G401.6 (cell line): ENCODE results near the gene STIM2.

Experiments
- FAIRE-seq: peaks from 2 replicates; lab custom pipeline; 2012; peaks lifted over from hg19 to GRCh38; lab: Jason Lieb, UNC

STIM2 gene

GRCh38 chr4:26907731-26908599 is 47.3 kb downstream of the STIM2 start:
- no peak for FAIRE-seq

- no peak for FAIRE-seq
Observed at GRCh38 chr4:26909369-26909768, 48.7 kb downstream of the STIM2 start.

- FAIRE-seq, result no peak
Observed at GRCh38 chr4:26911254-26911653, 50.6 kb downstream of the STIM2 start.

- FAIRE-seq, result no peak
Observed at GRCh38 chr4:26912069-26912468, 51.4 kb downstream of the STIM2 start.

DNA sequence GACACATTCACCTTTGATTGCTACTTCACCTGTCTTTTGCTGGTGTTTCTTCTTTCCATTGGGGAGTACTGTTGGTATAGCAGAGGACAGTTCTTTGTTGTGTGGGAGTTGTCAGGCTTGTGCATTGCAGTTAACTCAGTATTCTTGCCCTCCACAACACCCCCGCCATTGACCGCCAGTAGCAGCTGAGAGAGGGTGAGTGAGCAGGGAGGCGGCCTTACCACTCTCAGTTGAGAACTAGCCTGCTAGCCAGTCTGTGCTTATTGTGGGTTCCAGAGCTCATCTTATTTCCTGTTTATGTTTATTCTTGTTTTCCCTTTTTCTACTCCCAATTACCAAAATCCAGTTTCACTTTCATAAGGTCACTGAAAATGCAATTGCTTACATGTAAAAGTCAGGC is 52.2 kb downstream of the STIM2 start:
- no peak for FAIRE-seq

DNA sequence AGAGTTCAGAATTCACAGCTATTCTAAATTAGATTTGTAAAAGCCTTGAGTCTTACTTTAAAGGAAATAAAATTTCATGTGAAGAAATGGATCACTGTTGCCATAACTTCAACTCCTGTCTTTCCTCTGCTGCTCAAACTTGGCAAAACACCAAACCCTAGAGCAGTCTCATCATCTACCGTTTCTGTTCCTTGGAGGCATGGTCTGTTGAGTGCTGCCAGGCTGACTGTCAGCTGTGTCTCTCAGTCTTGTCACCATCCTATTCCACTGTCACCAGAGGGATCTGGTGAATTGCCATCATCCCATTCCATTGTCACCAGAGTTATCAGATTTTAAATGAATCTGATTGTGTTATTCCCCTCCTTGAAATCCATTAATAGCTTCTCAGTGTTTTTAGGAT is 55.6 kb downstream of the STIM2 start:
- no peak for FAIRE-seq

- FAIRE-seq, result no peak
Observed at GRCh38 chr4:26930964-26931363, 70.3 kb downstream of the STIM2 start.

DNA sequence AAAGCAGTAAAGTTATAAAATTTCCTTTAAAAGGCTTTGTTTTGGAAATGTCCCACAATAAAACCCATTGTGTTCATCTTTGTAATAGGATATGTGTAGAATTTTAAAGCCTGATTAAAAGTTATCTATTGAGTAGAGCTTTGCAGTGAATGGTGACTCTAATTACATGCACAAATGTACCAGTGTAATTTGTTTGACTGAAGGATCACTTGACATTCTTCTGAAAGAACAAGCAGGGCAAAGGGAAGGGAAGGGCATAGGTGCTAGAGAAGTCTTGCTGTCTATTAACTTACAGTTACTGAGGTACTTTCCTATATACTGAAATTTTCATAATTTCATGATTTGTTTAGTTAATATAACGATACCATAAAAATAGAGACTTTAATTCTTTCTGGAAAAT is 70.8 kb downstream of the STIM2 start:
- FAIRE-seq, result no peak

DNA sequence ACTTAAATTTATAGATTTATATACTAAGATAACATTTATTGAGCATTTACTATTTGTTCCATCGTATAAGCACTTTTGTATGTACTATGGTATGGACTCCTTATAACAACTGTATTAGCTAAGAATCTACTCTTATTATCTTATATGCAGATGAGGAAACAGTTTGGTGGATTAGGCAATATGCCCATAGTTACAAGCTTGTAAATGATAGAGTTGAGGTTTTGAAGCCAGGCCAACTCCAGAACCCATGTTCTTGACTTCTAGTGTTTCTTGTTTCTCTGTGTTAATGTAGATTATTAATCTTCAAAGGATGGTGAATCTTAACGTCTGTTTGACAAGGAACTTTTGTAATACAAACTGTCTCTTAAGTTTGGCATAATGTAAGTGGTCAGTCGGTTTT is 71.3 kb downstream of the STIM2 start:
- FAIRE-seq, result no peak

GRCh38 chr4:26935397-26935796 is 74.8 kb downstream of the STIM2 start:
- FAIRE-seq, result no peak

DNA sequence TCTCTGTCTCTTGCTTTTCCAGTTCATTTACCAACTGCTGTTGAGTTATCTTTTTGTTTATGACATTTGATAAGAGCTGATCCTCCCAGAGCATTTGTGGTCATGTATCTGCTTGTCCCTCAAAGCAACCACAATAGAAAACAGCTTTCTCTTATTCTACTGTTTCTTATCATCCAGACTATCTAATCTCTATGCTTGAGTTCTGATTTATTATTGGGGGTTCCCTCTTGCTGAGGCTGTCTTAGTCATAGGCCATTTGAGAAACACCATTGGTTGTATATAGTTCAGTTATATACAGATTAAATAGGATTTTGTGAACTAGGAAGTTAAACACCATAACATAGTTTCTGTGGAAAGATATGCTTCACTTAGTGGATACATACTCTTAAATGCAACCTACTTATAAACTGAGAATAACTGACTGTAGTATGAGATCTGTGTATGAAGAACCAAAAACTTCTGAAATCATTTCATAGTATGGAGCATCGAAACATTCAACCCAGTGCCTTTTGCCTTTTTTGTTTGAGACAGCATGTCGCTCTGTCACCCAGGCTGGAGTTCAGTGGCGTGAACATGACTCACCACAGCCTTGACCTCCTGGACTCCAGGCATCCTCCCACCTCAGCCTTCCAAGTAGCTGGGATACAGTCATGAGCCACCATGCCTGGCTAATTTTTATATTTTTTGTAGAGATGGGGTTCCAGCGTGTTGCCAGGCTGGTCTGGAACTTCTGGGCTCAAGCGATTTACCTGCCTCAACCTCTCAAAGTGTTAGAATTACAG is 75.8 kb downstream of the STIM2 start:
- no peak for FAIRE-seq

DNA sequence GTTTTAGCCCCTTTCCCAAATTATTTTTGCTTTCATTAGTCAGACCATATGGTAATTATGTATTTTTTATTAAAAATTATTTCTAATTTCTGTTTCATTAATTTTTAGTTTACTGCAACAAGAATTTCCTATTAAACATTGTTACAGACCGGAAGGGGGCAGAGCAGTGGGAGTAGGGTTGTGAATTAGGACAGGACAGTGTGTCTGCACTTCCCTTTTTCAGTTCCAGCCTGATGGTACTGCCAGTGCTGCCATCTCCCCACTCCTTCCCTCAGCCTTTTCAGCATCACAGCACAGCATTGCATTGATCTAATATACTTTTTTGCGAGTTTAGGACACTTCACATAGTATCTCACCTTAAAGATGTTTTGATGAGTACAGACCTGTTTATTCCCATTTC is 76.5 kb downstream of the STIM2 start:
- no peak for FAIRE-seq

- no peak for FAIRE-seq
Observed at GRCh38 chr4:26937567-26937966, 76.9 kb downstream of the STIM2 start.

DNA sequence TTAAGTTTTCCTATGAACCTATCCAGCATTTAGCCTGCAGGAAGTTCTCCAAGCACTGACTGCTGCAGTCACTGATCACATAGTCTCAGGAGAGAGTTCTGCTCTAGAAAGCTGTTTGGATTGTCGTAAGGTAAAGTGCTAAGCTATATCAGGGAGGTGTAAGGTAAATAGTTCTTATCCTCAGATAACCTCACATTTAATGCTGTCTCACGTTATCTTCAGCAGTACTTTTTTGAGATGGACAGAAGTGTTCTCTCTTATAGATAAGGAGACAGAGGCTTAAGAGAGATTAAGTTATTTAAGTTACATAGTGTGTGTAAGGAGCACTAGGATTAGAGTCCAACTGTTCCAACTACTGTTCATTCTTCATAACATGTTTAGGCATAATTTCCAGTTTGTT is 77.9 kb downstream of the STIM2 start:
- no peak for FAIRE-seq

GRCh38 chr4:26941951-26942350 is 81.3 kb downstream of the STIM2 start:
- no peak for FAIRE-seq

DNA sequence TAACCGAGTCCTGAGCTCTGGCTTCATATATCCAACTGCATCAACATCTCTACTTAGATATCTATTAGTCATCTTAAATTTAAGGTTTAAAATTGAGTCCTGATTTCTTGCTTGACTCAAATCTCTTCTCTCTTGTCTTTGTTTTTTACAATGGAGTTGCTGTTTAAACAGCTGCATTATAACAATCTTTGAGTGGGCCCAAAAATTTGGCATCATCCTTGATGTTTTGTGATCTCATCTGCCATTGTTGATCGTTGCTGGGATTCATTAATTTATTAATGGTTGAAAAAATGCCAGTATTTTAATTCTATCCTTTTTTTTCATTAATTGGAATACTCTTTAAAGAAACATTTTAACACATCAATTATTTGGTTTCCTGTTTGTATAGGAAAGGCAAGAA is 82.2 kb downstream of the STIM2 start:
- FAIRE-seq, result no peak

GRCh38 chr4:26943391-26943790 is 82.8 kb downstream of the STIM2 start:
- no peak for FAIRE-seq

DNA sequence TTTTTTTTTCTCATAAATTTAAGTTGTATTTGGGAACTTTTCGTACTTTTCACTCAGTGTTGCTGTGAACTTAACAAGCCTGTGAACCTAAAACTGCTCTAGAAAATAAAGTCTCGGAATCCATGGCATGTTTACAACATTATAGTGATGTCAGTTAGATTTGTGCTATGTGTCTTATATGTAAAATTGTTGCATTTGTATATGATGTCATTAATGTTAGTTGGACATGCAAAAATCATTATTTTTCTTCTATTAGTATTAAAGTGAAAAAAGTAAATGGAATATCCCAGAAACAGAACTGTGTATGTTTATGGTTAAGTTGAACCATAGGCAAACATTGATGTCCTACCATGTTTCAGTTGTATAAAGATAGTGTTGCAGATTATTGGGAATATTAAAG is 85.2 kb downstream of the STIM2 start:
- FAIRE-seq, result no peak

DNA sequence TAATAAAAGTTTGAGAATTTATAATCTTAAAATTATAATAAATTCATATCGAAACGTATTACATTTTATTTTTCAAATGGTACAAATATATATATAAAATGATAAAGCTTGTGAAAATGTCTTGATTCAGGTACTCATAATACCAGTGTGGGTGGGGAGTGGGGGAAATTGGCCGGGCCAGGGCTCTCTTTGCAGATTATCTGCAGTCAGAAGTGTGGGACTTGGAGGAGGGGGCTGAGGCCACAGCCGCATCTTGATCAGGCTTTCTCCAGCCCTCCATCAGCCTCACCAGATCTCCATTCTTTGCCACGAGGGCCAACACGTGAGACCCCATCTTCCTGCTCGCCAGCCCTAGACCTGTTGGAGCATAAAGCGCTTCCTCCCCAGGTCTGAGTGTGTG is 86.7 kb downstream of the STIM2 start:
- FAIRE-seq, result no peak

DNA sequence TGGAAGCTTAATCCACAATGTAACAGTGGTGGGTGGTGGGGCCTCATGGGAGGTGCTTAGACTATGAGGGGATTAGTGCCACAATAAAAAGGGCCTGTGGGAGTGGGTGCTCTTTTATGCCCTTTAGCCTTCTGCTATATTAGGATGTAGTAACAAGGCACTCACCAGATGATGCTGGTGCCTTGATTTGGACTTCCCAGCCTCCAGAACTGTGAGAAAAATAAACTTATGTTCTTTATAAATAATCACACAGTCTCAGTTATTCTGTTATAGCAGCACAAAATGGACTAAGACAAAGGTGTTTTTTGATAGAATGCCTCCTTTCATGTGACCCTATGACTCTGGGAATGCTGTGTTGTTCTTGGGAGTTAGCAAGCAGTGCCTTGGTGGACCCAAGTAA is 89.8 kb downstream of the STIM2 start:
- FAIRE-seq, result no peak

DNA sequence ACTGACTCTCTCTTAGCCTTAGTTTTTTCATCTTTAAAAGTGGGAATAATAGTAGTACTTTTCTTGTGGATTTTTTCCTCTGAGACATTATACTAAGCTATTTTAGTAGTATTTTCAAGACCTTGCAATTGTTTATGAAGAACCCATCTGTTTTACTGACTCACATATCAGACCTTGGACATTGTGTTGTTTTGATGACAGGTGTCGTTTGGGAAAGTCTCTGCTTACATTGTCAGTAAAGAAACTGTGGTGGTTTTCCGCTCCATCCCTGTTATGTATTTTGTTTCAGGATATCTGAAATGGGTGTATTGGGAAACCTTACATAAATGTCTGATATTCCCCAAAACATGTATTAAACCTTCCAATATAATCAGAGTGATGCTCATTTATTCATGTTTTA is 92.2 kb downstream of the STIM2 start:
- no peak for FAIRE-seq

DNA sequence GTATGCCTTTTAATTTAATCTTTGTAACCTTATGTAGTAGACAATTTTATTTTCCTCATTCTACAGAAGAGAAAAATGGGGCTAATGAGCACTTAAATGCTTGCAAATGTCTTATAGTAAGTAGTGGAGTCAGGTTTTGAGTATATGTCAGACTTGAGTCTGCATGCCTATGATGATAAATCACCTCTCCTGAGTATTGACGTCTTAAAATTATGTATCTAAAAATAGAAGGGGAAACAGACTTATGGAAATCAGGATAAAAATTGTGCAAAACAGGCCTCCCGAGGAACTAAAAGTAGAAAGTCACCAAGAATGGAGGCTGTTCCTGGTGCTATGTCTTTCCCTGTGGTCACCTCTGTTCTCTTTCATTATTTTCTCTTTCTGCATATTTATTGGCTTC is 92.7 kb downstream of the STIM2 start:
- no peak for FAIRE-seq

GRCh38 chr4:26953770-26954423 is 93.3 kb downstream of the STIM2 start:
- FAIRE-seq, result no peak
